CMK (cell line): ENCODE measurements around the gene DCBLD1.
"Not testable (repeated sequence)": the region's sequence is repeated elsewhere in the genome, so short reads cannot be mapped to it uniquely, and the experiment has no call there.

Experiments
- DNase-seq: peaks from one replicate; pipeline ENCODE4 v3.0.0-alpha.2; 2010; ENCODE audit warnings: low read depth

DCBLD1 gene

GRCh38 chr6:117482240-117483003 lies at the start of gene DCBLD1:
Gene DCBLD1 (plus strand): TSS chr6:117482674. CDS start chr6:117482782, 108 bp downstream.
- no peak for DNase-seq

GRCh38 chr6:117440706-117441525 lies 41.6 kb upstream of the DCBLD1 start:
- no peak for DNase-seq

- DNase-seq = no peak
Observed at GRCh38 chr6:117441824-117442264, 40.6 kb upstream of the DCBLD1 start.

GRCh38 chr6:117442313-117442712 lies 40.2 kb upstream of the DCBLD1 start:
- not testable (repeated sequence) for DNase-seq

GRCh38 chr6:117444600-117444999 lies 37.9 kb upstream of the DCBLD1 start:
- no peak for DNase-seq

GRCh38 chr6:117446861-117447260 lies 35.6 kb upstream of the DCBLD1 start:
- DNase-seq = no peak

- DNase-seq = no peak
Observed at GRCh38 chr6:117448011-117448410, 34.5 kb upstream of the DCBLD1 start.

GRCh38 chr6:117448732-117449485 lies 33.6 kb upstream of the DCBLD1 start:
- DNase-seq = no peak

- no peak for DNase-seq
Observed at GRCh38 chr6:117449549-117450439, 32.7 kb upstream of the DCBLD1 start.

- no peak for DNase-seq
Observed at GRCh38 chr6:117451671-117452070, 30.8 kb upstream of the DCBLD1 start.

- no peak for DNase-seq
Observed at GRCh38 chr6:117456250-117456649, 26.2 kb upstream of the DCBLD1 start.

- no peak for DNase-seq
Observed at GRCh38 chr6:117456998-117457397, 25.5 kb upstream of the DCBLD1 start.

GRCh38 chr6:117459204-117459944 lies 23.1 kb upstream of the DCBLD1 start:
- no peak for DNase-seq

- DNase-seq = no peak
Observed at GRCh38 chr6:117463762-117464665, 18.5 kb upstream of the DCBLD1 start.

- DNase-seq = no peak
Observed at GRCh38 chr6:117464700-117465099, 17.8 kb upstream of the DCBLD1 start.

- no peak for DNase-seq
Observed at GRCh38 chr6:117465691-117466090, 16.8 kb upstream of the DCBLD1 start.

GRCh38 chr6:117467876-117468275 lies 14.6 kb upstream of the DCBLD1 start:
- no peak for DNase-seq

- DNase-seq = not testable (repeated sequence)
Observed at GRCh38 chr6:117468527-117468926, 13.9 kb upstream of the DCBLD1 start.

GRCh38 chr6:117469356-117469755 lies 13.1 kb upstream of the DCBLD1 start:
- no peak for DNase-seq

GRCh38 chr6:117469791-117470190 lies 12.7 kb upstream of the DCBLD1 start:
- DNase-seq = no peak
